HG02763 (cell line): ENCODE results near the gene ZGLP1.
A peak's percentile ranks its signal among the peaks of the same experiment; 100 is the strongest.
"Not testable (repeated sequence)": the region's sequence is repeated elsewhere in the genome, so short reads cannot be mapped to it uniquely, and the experiment has no call there.

Experiments used
- ATAC-seq: cut with Tn5 transposase; IDR thresholded peaks from one replicate; pipeline ENCODE4 v1.9.1; 2021; ENCODE audit warnings: mild to moderate bottlenecking, moderate library complexity; ENCODE audit not compliant: unreplicated experiment

ZGLP1 gene

DNA sequence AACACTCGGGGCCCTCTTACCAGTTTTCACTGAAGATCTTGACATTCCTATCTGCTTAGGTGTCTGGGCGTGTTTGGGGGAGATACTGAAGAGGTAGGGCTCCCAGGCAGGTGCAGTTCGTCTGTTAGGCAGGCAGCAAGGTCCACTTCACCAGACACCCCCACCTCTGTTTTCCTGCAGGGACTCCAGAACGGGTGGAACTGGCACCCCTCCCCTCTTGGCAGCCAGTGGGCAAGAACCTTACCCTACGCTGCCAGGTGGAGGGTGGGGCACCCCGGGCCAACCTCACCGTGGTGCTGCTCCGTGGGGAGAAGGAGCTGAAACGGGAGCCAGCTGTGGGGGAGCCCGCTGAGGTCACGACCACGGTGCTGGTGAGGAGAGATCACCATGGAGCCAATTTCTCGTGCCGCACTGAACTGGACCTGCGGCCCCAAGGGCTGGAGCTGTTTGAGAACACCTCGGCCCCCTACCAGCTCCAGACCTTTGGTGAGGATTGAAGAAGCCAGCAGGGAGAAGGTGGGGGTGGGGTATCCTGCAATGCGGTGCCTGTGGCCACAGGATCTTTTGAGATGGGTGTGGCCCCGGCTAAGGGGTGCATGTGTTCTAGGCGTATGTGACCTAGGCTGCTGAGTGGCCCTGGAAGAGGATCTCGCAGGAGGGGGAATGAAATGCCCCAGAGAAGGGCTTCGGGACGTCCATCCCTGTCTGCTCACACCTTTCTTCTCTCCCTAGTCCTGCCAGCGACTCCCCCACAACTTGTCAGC lies 26.1 kb downstream of the ZGLP1 start:
- ATAC-seq: no peak

DNA sequence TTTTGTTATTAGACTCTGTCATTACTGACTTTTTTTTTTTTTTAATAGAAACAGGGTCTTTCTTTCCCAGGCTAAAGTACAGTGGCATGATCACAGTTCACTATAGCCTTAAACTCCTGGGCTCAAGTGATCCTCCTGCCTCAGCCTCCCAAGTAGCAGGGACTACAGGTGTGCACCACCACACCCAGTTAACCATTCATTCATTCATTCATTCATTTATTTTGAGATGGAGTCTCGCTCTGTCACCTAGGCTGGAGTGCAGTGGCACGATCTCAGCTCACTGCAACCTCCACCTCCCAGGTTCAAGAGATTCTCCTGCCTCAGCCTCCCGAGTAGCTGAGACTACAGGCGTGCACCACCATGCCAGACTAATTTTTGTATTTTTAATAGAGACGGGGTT lies 27.6 kb downstream of the ZGLP1 start:
- ATAC-seq: not testable (repeated sequence)

DNA sequence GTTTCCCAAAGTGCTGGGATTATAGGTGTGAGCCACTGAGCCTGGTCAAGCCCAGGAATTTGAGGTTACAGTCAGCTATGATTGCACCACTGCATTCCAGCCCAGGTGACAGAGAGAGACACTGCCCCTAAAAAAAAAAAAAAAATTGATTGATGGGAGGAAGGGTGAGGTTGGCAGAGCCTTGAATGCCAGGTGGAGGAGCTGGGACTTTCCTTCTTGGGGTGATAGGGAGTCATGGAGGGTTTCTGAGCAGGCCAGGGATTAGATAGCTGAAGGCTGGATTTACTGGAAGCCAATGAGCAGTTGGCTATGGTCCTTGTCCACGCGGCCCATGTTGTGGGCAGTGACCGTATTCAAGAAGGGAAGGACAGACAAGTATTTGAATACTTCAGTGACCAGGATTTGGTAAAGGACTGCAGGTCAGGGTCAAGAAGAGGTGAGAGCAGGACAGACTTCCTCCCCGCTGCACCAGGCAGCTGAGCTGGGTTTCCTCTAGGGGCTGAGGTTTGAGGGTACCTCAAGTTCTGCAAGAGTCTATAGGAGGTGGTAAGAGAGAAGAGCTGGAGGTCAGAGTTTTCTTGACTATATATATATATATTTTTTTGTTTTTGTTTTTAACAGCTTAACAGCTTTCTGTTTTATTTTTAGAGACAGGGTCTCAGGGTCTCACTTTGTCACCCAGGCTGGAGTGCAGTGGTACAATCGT lies 29.7 kb downstream of the ZGLP1 start:
- ATAC-seq: no peak

DNA sequence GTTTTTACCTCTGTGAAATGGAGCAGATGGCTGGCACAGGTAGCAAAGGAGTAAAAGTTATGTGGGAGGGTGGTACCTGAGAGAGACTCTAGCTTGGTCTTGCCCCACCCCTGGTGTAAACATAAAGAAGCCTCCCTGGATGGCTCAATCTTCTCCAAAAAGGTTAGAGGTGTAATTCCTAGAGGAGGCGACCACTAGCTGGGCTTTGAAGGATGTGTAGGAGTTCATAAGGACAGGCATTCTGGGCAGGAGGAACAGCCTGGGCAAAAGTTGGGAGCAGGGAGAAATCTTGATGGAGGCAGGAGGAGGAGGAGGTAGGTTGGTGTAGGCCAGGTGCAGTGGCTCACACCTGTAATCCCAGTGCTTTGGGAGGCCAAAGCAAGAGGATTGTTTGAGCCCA lies 30.7 kb downstream of the ZGLP1 start:
- ATAC-seq: no peak

DNA sequence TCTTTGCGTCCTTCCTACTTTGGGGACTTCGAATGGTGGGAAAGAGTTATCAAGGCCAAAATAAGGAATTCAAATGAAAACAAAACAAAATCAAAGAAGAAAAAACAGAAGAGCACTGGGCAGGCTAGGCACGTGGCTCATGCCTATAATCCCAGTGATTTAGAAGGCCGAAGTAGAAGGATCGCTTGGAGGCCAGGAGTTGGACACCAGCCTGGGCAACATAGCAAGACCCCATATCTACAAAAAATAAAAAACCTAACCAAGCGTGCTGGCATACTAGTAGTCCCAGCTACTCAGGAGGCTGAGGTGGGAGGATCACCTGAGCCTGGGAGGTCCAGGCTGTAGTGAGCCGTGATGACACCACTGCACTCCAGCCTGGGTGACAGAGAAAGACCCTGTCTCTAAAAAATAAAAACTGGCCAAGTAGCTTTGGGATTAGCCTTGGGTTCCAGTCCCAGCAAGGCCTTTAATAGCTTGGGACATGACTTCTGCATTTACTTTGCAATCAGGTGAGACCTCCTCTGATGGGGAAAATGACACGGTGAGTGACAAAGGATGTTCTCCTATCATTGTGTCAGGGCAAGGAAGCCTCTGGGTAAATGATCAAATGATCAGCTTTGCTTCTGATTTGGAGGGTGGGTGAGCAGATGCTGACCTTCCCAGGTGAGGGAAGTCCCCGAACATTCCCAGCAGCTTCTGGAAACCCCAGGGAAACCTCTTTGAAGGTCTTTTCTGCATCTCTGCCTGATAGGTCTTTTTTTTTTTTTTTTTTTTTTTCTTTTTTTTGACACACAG lies 31.6 kb downstream of the ZGLP1 start:
- no peak for ATAC-seq

DNA sequence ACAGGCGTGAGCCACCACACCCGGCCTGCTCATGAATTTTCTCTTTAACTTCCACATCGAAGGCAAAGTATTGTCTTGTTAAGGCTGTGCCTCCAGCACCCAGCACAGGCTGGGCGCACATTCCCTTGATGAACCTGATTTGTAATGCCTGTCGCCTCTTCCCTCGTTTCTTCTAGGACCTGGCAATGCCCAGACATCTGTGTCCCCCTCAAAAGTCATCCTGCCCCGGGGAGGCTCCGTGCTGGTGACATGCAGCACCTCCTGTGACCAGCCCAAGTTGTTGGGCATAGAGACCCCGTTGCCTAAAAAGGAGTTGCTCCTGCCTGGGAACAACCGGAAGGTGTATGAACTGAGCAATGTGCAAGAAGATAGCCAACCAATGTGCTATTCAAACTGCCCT lies 35.0 kb downstream of the ZGLP1 start:
- no peak for ATAC-seq

DNA sequence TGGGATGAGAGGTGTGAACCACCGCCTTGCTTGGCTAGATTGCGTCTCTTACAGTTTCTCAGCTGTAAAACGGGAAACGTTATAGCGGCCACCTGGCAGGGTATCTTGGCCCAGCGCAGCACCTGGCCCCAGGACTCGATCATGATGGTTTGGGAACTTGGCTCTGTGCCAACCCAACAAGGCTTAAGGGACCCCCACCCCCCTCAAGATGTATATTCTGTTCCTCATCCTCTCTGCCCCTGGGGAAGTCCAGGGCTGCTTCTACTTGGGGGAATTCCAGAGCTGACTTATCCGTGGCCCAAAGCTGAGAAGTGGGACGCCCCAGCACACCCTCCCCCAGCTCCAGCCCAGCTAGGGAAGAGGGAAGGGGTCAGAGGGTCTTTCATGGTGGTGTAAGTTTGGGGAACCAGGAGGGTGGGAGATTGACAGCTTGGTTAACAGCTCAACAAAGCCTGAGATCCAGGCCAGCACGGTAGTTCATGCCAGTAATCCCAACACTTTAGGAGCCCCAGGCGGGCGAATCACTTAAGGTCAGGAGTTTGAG lies 38.0 kb downstream of the ZGLP1 start:
- ATAC-seq: peak; percentile 4

DNA sequence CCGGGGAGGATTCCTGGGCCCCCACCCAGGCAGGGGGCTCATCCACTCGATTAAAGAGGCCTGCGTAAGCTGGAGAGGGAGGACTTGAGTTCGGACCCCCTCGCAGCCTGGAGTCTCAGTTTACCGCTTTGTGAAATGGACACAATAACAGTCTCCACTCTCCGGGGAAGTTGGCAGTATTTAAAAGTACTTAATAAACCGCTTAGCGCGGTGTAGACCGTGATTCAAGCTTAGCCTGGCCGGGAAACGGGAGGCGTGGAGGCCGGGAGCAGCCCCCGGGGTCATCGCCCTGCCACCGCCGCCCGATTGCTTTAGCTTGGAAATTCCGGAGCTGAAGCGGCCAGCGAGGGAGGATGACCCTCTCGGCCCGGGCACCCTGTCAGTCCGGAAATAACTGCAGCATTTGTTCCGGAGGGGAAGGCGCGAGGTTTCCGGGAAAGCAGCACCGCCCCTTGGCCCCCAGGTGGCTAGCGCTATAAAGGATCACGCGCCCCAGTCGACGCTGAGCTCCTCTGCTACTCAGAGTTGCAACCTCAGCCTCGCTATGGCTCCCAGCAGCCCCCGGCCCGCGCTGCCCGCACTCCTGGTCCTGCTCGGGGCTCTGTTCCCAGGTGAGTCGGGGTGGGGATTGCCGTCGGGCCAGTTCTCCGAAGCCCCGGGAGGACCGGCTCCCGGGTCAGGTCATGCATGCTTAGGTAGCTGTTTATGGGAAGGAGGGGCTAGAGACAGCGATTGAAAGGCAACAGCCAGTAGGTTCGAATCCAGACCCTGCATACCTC lies 38.8 kb downstream of the ZGLP1 start, which contains the start of gene ICAM1:
TSS of gene ICAM1 (plus strand) at position 505 of the 779 bp plus-strand sequence. CDS start at position 545, 40 bp downstream.
- peak; percentile 53 for ATAC-seq

DNA sequence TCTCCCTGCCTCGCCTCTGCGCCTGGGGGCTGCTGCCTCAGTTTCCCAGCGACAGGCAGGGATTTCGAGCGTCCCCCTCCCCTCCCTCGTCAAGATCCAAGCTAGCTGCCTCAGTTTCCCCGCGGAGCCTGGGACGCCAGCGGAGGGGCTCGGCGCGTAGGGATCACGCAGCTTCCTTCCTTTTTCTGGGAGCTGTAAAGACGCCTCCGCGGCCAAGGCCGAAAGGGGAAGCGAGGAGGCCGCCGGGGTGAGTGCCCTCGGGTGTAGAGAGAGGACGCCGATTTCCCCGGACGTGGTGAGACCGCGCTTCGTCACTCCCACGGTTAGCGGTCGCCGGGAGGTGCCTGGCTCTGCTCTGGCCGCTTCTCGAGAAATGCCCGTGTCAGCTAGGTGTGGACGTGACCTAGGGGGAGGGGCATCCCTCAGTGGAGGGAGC lies 39.4 kb downstream of the ZGLP1 start:
- ATAC-seq: peak; percentile 41

DNA sequence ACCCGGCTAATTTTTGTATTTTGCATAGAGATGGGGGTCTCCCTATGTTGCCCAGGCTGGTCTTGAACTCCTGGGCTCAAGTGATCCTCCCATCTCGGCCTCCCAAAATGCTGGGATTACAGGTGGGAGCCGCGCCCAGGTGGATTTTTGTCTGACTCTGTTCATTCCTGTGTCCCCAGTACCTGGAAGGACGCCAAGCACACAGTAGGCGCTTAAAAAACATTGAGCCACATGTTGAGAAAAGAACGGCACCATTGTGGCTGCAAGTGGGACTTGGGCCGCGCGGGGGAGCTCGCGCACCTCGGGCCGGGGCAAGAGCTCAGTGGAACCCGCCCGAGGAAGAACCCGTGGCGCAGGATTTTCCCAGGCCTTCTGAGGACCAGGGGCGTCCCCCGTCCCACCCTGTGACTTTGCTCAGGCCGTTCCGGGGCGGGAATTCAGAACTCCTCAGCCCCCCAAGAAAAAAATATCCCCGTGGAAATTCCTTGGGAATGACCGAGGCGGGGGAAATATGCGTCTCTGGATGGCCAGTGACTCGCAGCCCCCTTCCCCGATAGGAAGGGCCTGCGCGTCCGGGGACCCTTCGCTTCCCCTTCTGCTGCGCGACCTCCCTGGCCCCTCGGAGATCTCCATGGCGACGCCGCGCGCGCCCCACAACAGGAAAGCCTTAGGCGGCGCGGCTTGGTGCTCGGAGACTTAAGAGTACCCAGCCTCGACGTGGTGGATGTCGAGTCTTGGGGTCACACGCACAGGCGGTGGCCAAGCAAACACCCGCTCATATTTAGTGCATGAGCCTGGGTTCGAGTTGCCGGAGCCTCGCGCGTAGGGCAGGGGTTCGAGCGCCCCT lies 40.1 kb downstream of the ZGLP1 start:
- no peak for ATAC-seq

DNA sequence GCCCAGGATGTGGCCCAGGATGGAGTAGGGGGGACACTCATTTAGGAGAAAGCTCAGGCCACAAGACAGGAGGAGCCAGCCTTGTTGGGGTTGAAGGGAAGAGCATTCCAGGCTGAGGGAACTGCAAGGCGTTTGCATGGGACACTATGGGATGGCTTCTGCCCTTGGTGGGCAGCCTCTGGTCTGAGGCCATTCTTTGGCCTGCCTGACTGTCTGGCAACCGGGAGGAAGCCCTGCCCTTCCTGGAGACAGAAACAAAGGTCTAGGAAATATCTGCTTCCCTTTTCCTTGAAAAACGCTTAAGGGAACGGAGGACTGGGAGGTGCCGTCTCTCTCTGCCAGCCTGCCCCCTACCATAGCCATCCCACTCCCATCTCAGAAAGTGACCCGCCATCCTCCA lies 41.5 kb downstream of the ZGLP1 start:
- ATAC-seq: no peak

DNA sequence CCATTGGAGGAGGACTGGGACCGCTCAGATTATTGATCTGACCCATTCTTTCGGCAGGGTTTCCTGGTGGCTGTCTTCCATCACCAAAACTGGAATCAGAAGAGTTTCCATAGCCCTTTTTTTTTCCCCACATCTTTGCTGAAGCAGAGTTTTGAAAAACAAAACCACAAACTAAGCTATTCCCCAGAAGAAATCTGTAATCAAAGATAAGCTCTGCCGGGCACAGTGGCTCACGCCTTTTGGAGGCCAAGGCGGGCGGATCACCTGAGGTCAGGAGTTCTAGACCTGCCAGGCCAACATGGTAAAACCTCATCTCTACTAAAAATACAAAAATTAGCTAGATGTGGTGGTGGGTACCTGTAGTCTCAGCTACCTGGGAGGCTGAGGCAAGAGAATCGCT lies 42.9 kb downstream of the ZGLP1 start:
- ATAC-seq: no peak

DNA sequence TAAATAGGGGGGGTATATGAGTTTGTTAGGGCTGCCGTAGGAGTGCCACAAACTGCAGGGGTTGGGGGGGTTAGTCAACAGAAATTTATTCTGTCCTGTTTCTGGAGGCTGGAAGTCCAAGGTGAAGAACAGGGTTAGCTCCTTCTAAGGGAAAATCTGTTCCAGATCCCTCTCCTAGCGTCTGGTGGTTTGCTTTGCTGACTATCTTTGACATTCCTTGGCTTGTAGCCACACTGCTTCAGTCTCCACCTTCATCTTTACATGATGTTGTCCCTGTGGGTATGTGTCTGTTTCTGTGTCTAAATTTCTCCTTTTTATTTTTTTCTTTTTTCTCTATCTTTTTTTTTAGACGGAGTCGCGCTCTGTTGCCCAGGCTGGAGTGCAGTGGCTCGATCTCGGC lies 46.8 kb downstream of the ZGLP1 start:
- no peak for ATAC-seq

DNA sequence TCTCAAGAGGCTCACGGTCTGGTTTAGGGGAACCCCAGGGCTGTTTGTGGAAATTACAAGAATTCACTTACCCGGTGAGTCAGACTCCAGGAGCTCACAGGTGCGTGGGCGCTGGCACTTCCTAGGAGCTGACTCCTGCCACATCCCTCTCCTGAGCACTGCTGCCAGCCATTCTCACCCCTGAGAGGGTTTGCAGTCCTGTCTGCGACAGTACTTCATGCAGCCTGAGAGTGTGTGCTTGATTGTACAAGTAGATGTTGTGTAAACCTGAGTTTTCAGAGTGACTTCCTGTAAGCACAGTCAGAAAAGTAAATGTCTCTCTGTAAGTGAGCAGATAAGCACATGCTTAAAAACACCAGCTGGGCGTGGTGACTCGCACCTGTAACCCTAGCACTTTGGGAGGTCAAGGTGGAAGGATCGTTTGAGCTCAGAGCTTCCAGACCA lies 49.5 kb downstream of the ZGLP1 start:
- no peak for ATAC-seq

DNA sequence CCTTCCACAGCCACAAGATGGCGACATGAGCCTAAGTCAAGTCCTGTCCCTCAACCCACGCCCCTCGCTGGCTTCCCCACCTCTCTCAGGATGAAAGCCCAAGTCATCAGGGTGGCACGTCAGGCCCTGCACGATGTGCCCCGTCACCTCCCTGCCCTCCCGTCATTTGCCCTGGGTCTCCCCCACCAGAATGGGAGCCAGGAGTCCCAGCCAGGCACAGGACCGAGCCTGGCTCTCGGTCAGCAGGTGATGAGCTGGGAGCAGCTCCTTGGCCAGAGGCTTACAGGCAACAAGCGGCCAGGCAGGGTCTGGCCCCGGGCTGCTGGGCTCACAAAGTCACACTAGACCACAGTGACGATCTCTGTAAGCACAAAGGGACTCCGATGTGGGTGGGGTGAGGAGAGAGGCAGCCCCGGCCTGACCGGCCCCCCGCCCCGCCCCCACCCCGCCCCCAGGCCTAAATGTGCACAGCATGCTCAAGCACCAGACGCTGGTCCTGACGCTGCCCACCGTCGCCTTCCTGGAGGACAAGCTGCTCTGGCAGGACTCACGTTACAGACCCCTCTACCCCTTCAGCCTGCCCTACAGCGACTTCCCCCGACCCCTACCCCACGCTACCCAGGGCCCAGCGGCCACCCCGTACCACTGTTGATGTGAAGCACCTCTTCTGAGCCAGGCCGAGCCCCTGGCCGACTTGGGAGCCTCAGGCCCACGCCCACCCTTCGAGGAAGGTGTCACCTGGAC lies 50.3 kb downstream of the ZGLP1 start:
- ATAC-seq: no peak

DNA sequence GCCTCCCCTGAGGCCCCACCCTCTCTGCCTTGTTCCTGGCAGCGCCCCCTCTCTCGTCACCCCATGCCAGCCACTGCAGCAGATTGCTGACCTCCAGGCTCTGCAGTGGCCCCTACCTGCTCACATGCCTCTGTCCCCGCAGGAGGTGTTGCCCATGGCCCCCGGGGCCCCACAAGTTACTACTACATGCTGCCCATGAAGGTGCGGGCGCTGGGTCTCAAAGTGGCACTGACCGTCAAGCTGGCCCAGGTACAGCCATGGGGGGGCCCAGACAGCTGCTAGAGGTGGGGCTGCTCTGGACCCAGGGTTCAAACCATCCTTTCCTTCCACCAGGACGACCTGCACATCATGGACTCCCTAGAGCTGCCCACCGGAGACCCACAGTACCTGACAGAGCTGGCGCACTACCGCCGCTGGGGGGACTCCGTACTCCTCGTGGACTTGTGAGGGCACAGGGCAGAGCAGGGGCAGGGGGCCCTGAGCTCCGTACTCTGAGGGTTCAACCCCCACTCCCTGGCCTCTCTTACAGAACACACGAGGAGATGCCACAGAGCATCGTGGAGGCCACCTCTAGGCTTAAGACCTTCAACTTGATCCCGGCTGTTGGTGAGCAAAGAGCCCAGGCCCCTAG lies 51.4 kb downstream of the ZGLP1 start:
- no peak for ATAC-seq

DNA sequence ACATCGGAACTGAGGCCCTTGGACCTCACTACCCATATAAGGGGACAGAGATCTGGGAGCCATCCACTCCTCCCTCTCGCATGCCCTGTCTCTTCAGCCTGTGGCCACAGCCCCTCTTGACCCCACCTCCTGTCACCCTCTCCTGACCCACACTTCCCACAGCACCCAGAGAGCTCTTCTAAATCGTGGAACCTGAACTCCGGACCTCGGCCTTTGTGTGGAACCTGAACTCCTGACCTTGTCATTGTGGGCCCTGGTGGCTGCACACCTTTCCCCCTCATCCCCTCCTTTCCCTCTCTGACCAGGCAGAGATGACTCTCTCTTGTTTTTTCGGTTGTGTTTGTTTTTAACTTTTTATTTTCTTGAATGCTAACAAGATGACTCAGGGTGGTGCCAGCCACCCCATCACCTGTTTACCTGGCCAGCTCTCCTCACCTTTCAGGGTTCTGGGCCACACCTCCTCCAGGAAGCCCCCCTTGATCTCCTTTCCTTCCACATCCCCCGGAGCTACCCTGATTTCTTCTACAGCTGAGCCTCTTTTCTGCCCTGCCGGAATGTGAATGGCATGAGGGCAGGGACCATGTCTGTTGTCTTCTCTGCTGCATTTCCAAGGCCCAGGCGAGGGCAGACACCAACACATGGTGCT lies 52.5 kb downstream of the ZGLP1 start:
- no peak for ATAC-seq

DNA sequence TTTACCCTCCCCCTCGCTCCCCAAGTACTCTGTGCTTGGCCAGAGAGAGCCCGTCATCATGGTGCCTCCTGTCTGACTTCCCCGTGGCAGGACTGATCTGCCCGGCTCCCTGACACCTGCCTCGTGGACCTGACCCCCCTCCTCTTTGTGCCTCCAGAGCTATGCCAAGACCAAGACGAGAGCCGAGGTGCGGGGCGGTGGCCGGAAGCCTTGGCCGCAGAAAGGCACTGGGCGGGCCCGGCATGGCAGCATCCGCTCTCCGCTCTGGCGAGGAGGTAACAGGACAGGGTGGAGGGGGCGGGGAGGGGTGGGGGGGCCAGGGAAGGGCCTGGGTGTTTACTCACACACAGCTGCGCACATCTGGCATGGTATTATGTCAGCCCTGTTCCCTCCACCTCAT lies 53.1 kb downstream of the ZGLP1 start:
- ATAC-seq: no peak
